ENCODE data around the gene USH1C. TPM values are rescaled to one million over a fixed set of nuclear protein-coding genes. Genes with fewer than 3 reads are reported as not detected.
A peak's percentile ranks its signal among the peaks of the same experiment; 100 is the strongest.

Gene USH1C
- polyA plus RNA-seq, 4 donors, result 1.7 to 71.2 (median 53.8) TPM

- DNase-seq (ENCODE audit: low read depth in 4 of 4, low spot score in 3 of 4), result peak in 2 of 4 donors; percentile 34 to 62
Measured at GRCh38 chr11:17479284-17480214, 64.7 kb downstream of the USH1C start.

GRCh38 chr11:17478070-17478469, 66.1 kb downstream of the USH1C start:
- DNase-seq (ENCODE audit: low read depth in 4 of 4, low spot score in 3 of 4), result no peak

- DNase-seq (ENCODE audit: low read depth in 4 of 4, low spot score in 3 of 4), result no peak
Measured at GRCh38 chr11:17477361-17477760, 66.9 kb downstream of the USH1C start.

GRCh38 chr11:17477084-17477333, 67.2 kb downstream of the USH1C start:
- DNase-seq (ENCODE audit: low read depth in 4 of 4, low spot score in 3 of 4), result no peak

- no peak for DNase-seq (ENCODE audit: low read depth in 4 of 4, low spot score in 3 of 4)
Measured at GRCh38 chr11:17476317-17477083, 67.7 kb downstream of the USH1C start, which contains the start of gene ABCC8. ABCC8 (minus strand) TSS chr11:17476845; CDS start chr11:17476776, 69 bp downstream.

- DNase-seq (ENCODE audit: low read depth in 4 of 4, low spot score in 3 of 4), result no peak
Measured at GRCh38 chr11:17475666-17476316, 68.4 kb downstream of the USH1C start.

- no peak for DNase-seq (ENCODE audit: low read depth in 4 of 4, low spot score in 3 of 4)
Measured at GRCh38 chr11:17473071-17473744, 71.0 kb downstream of the USH1C start.

- no peak for DNase-seq (ENCODE audit: low read depth in 4 of 4, low spot score in 3 of 4)
Measured at GRCh38 chr11:17472467-17472866, 71.7 kb downstream of the USH1C start.

GRCh38 chr11:17471501-17471900, 72.7 kb downstream of the USH1C start:
- no peak for DNase-seq (ENCODE audit: low read depth in 4 of 4, low spot score in 3 of 4)

GRCh38 chr11:17469998-17470397, 74.2 kb downstream of the USH1C start:
- DNase-seq (ENCODE audit: low read depth in 4 of 4, low spot score in 3 of 4), result no peak

GRCh38 chr11:17468122-17468521, 76.1 kb downstream of the USH1C start:
- DNase-seq (ENCODE audit: low read depth in 4 of 4, low spot score in 3 of 4), result no peak

GRCh38 chr11:17463546-17464174, 80.6 kb downstream of the USH1C start:
- no peak for DNase-seq (ENCODE audit: low read depth in 4 of 4, low spot score in 3 of 4)

GRCh38 chr11:17462940-17463339, 81.3 kb downstream of the USH1C start:
- DNase-seq (ENCODE audit: low read depth in 4 of 4, low spot score in 3 of 4), result no peak

GRCh38 chr11:17460406-17460805, 83.8 kb downstream of the USH1C start:
- DNase-seq (ENCODE audit: low read depth in 4 of 4, low spot score in 3 of 4), result no peak

- no peak for DNase-seq (ENCODE audit: low read depth in 4 of 4, low spot score in 3 of 4)
Measured at GRCh38 chr11:17459236-17459896, 84.8 kb downstream of the USH1C start.

- DNase-seq (ENCODE audit: low read depth in 4 of 4, low spot score in 3 of 4), result no peak
Measured at GRCh38 chr11:17458268-17458667, 85.9 kb downstream of the USH1C start.

GRCh38 chr11:17457396-17458173, 86.6 kb downstream of the USH1C start:
- DNase-seq (ENCODE audit: low read depth in 4 of 4, low spot score in 3 of 4), result no peak

GRCh38 chr11:17452668-17453067, 91.5 kb downstream of the USH1C start:
- DNase-seq (ENCODE audit: low read depth in 4 of 4, low spot score in 3 of 4), result no peak

- peak in 1 of 4 donors; percentile 12 for DNase-seq (ENCODE audit: low read depth in 4 of 4, low spot score in 3 of 4)
Measured at GRCh38 chr11:17449158-17449557, 95.1 kb downstream of the USH1C start.

Data from left renal pelvis (tissue), 4 donors.